Endothelial cell of umbilical vein (primary cell): Measurements from ENCODE around the gene LYPD4. TPM values are rescaled to one million over a fixed set of nuclear protein-coding genes. Genes with fewer than 3 reads are reported as not detected.

ENCODE experiments used
- BruUV-seq: library from RNA; stranded (reverse); fragments of 400-500 nt; replicated peaks from 2 replicates; lab custom pipeline; 2021; lab: Mats Ljungman, UMichigan
- CTCF ChIA-PET: fragments of 300-600, 350-600 bp; sonication (Branson Sonifier 250); formaldehyde crosslinking; loops from one replicate; lab custom pipeline; 2021; ENCODE audit warnings: antibody characterized with exemption, inconsistent platforms; lab: Charles Lee
- POLR2A ChIA-PET: fragments of 300-600, 350-600 bp; sonication (Branson Sonifier 250); formaldehyde crosslinking; loops from one replicate; lab custom pipeline; 2021; ENCODE audit warnings: antibody characterized with exemption, inconsistent platforms; lab: Charles Lee
- DNase-seq: peaks from one replicate; pipeline ENCODE4 v3.0.0-alpha.2; 2011; ENCODE audit warnings: low read depth, low spot score
- FAIRE-seq: peaks from 2 replicates; lab custom pipeline; 2011; peaks lifted over from hg19 to GRCh38; lab: Jason Lieb, UNC
- H2AFZ ChIP-seq: 2 replicates; pipeline ENCODE4 v1.6.0; 2012; ENCODE audit warnings: low read depth, low read length, control low read depth, inconsistent platforms
- H3K27ac ChIP-seq: 2 replicates; pipeline ENCODE4 v1.5.1; 2011; ENCODE audit warnings: low read depth, mild to moderate bottlenecking, control low read depth, low read length, moderate library complexity; ENCODE audit not compliant: insufficient read depth
- H3K27me3 ChIP-seq, 2 experiments: 2 replicates each; pipeline versions ENCODE4 v1.6.0 to v1.6.1; 2011; ENCODE audit warnings: low read length in 2 of 2, mixed read lengths in 1 of 2; ENCODE audit not compliant: control insufficient read depth in 2 of 2, insufficient read depth in 2 of 2
- H3K36me3 ChIP-seq, 2 experiments: 2 replicates in 1 of 2; 3 replicates in 1 of 2; pipeline ENCODE4 v1.5.1; 2011; ENCODE audit warnings: low read length in 2 of 2, mild to moderate bottlenecking in 1 of 2, moderate library complexity in 1 of 2; ENCODE audit not compliant: control insufficient read depth in 2 of 2, insufficient read depth in 2 of 2; ENCODE audit errors: extremely low read depth in 1 of 2
- H3K4me1 ChIP-seq: 3 replicates; pipeline ENCODE4 v1.5.1; 2011; ENCODE audit warnings: mild to moderate bottlenecking, low read length; ENCODE audit not compliant: control insufficient read depth, insufficient read depth; ENCODE audit errors: extremely low read depth
- H3K4me2 ChIP-seq: 2 replicates; pipeline ENCODE4 v1.6.1; 2011; ENCODE audit warnings: low read length, control low read depth, mixed read lengths; ENCODE audit not compliant: insufficient read depth
- H3K4me3 ChIP-seq, 3 experiments: fragments of 200-600 bp in 1 of 3; sonication (generic), shearing (Covaris generic) in 1 of 3; replicated peaks in 1 of 3; 2 replicates each; pipeline ENCODE4 v1.5.1; 2011 to 2016; ENCODE audit warnings: control low read depth in 3 of 3, low read length in 3 of 3, mild to moderate bottlenecking in 2 of 3, inconsistent platforms in 1 of 3, low read depth in 1 of 3, moderate library complexity in 1 of 3; ENCODE audit not compliant: insufficient read depth in 1 of 3
- H3K79me2 ChIP-seq: 2 replicates; pipeline ENCODE4 v1.6.0; 2012; ENCODE audit warnings: low read length, inconsistent platforms; ENCODE audit not compliant: control insufficient read depth, insufficient read depth
- H3K9ac ChIP-seq: replicated peaks from 2 replicates; pipeline ENCODE3; 2011; ENCODE audit warnings: low read length, control low read depth; ENCODE audit not compliant: insufficient read depth; ENCODE audit errors: extremely low read depth
- H3K9me1 ChIP-seq: replicated peaks from 3 replicates; pipeline ENCODE4 v1.6.0; 2011; ENCODE audit warnings: mild to moderate bottlenecking, low read length; ENCODE audit not compliant: control insufficient read depth, insufficient read depth; ENCODE audit errors: extremely low read depth
- H3K9me3 ChIP-seq: replicated peaks from 2 replicates; pipeline ENCODE4 v1.5.1; 2012; ENCODE audit warnings: low read length, inconsistent platforms; ENCODE audit not compliant: control insufficient read depth, insufficient read depth
- H4K20me1 ChIP-seq: replicated peaks from 2 replicates; pipeline ENCODE3; 2011; ENCODE audit warnings: mild to moderate bottlenecking, low read length; ENCODE audit not compliant: control insufficient read depth, insufficient read depth; ENCODE audit errors: extremely low read depth
- CTCF ChIP-seq, 2 donors: IDR thresholded peaks; 1 replicate in 1 of 2; 2 replicates in 1 of 2; pipeline ENCODE4 v1.5.1; 2011; ENCODE audit warnings: low read length in 2 of 2, mild to moderate bottlenecking in 2 of 2, moderate library complexity in 2 of 2, control low read depth in 1 of 2, inconsistent platforms in 1 of 2, low read depth in 1 of 2; ENCODE audit not compliant: insufficient read depth in 1 of 2; ENCODE audit errors: extremely low read depth in 1 of 2
- EZH2 ChIP-seq: IDR thresholded peaks from 2 replicates; pipeline ENCODE4 v1.6.1; 2012; ENCODE audit warnings: borderline replicate concordance, low read depth, mild to moderate bottlenecking, moderate library complexity, low read length, inconsistent platforms; ENCODE audit not compliant: severe bottlenecking
- FOS ChIP-seq: IDR thresholded peaks from 2 replicates; pipeline ENCODE4 v1.6.1; 2011; ENCODE audit warnings: mild to moderate bottlenecking, low read length, moderate library complexity, borderline replicate concordance; ENCODE audit not compliant: insufficient read depth
- GATA2 ChIP-seq: IDR thresholded peaks from 2 replicates; pipeline ENCODE4 v1.7.0; 2011; ENCODE audit warnings: low read depth, mild to moderate bottlenecking, moderate library complexity, mixed read lengths, low read length; ENCODE audit not compliant: insufficient read length, insufficient read depth
- JUN ChIP-seq: IDR thresholded peaks from 2 replicates; pipeline ENCODE4 v1.6.1; 2011; ENCODE audit warnings: borderline replicate concordance, low read depth; ENCODE audit not compliant: insufficient read length, insufficient read depth
- MAX ChIP-seq: IDR thresholded peaks from 2 replicates; pipeline ENCODE4 v1.6.1; 2011; ENCODE audit not compliant: insufficient read depth, insufficient read length
- MYC ChIP-seq: IDR thresholded peaks from one replicate; pipeline ENCODE4 v1.6.1; 2011; ENCODE audit warnings: mild to moderate bottlenecking, low read depth, low read length
- POLR2A ChIP-seq: IDR thresholded peaks from 2 replicates; pipeline ENCODE4 v1.6.1; 2012; ENCODE audit warnings: low read depth, mild to moderate bottlenecking, control low read depth, low read length
- POLR2AphosphoS5 ChIP-seq: IDR thresholded peaks from 2 replicates; pipeline ENCODE4 v1.6.1; 2012; ENCODE audit warnings: low read depth, mild to moderate bottlenecking, control low read depth, low read length, moderate library complexity; ENCODE audit not compliant: insufficient read depth
- dilution Hi-C: fragments of 300-500 bp; cut with MboI; formaldehyde crosslinking; loops from one replicate; pipeline ENCODE4 v1.15.0; 2019; ENCODE audit warnings: low sequenced_read_pairs; ENCODE audit not compliant: extremely low pct_ligation_motif_present
- intact Hi-C: fragments of 100-400 bp; cut with micrococcal nuclease; formaldehyde crosslinking; loops from one replicate; pipeline ENCODE4 v1.10.0; 2022
- polyA plus RNA-seq, 4 experiments: library from polyadenylated mRNA; depleted of rRNA in 3 of 4; stranded (reverse) in 3 of 4; unstranded in 1 of 4; fragments of >200 nt; gene quantifications; 2 replicates each; pipeline versions ENCODE4 v1.2.1 to v1.2.3, GENCODE V29; 2011 to 2012; ENCODE audit warnings: missing spikeins in 1 of 4
- total RNA-seq: library from RNA; stranded (reverse); gene quantifications from 2 replicates; pipeline ENCODE4 v1.2.3, GENCODE V29; 2021

Gene LYPD4
- total and polyA plus RNA-seq, 2 donors (not counting 3 experiments of a cell fraction or from before 2014, with no cell fraction given): not detected

GRCh38 chr19:41850381-41850780 is 5.9 kb upstream of the LYPD4 start:
- Histone ChIP-seq H4K20me1 (no peaks in the 10 kb centered on the region), H3K9ac (no peak overlapping the region), H3K79me2 (no peaks in the 10 kb centered on the region), H2AFZ (no peak overlapping the region), H3K9me3 (no peaks in the 10 kb centered on the region), H3K4me1 (no peaks in the 10 kb centered on the region), H3K9me1 (no peaks in the 10 kb centered on the region), H3K36me3 (no peaks in the 10 kb centered on the region), H3K4me3 (no peak overlapping the region), H3K4me2 (no peak overlapping the region), H3K27me3 (peaks cover 27 to 39% of the 10 kb centered on the region in 2 experiments), H3K27ac (no peak overlapping the region)
- POLR2A ChIA-PET: interaction anchor here (1.2 kb wide), 1 partner anchor 9 kb away, joined by 4 read pairs; no protein-coding TSS in a partner anchor
- dilution Hi-C loops (no loop called here), intact Hi-C loops (no loop called here)
- DNase-seq: no peak
- CTCF ChIA-PET: no interaction called here
- TF ChIP-seq FOS (no peak), POLR2AphosphoS5 (no peak), EZH2 (no peak), JUN (no peak), CTCF (IDR thresholded peaks at IDR 0.05; ENCODE audit: extremely low read depth in 1 of 2, insufficient read depth in 1 of 2, low read depth in 1 of 2, low read length in 2 of 2) (no peak), MYC (no peak), POLR2A (no peak), GATA2 (no peak), MAX (no peak)
- BruUV-seq: no TSS peak
- no peak for FAIRE-seq
